ENCODE results near the gene DBN1. TPM values are rescaled to one million over a fixed set of nuclear protein-coding genes. Genes with fewer than 3 reads are reported as not detected.

DBN1 gene
- total RNA-seq, 1 donor from 2014 or later, result 41.1 TPM

DNA sequence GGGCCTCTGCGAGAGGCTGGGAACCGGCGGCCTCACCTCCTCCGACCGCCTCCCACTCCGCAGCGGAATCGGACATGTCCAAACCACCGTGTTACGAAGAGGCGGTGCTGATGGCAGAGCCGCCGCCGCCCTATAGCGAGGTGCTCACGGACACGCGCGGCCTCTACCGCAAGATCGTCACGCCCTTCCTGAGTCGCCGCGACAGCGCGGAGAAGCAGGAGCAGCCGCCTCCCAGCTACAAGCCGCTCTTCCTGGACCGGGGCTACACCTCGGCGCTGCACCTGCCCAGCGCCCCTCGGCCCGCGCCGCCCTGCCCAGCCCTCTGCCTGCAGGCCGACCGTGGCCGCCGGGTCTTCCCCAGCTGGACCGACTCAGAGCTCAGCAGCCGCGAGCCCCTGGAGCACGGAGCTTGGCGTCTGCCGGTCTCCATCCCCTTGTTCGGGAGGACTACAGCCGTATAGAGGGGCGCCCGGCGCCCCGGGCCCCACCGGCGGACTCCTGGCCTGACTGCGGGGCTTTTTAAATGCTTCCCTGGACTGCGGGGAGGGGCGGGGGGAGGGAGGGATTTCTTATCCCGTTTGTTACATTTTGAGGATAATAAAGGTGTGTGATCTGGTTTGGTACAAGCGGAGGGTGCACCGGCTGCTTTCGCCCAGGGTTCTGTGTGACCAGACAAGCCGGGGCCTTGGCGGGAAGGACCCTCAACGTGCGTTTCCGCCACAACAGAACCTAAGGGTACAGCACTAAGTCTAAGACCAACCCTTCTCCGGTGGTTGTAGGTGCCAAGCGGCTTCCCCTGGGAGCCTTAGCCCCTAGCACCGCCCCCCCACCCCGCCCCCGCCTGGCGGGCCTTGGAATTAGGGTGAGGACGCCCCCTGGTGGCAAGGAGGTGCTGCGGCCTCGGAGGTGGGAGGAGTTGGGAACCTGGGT lies 17.5 kb downstream of the DBN1 start:
- DNase-seq, result peak; percentile 81

GRCh38 chr5:177455036-177455660 lies 18.3 kb downstream of the DBN1 start:
- DNase-seq, result peak; percentile 36

DNA sequence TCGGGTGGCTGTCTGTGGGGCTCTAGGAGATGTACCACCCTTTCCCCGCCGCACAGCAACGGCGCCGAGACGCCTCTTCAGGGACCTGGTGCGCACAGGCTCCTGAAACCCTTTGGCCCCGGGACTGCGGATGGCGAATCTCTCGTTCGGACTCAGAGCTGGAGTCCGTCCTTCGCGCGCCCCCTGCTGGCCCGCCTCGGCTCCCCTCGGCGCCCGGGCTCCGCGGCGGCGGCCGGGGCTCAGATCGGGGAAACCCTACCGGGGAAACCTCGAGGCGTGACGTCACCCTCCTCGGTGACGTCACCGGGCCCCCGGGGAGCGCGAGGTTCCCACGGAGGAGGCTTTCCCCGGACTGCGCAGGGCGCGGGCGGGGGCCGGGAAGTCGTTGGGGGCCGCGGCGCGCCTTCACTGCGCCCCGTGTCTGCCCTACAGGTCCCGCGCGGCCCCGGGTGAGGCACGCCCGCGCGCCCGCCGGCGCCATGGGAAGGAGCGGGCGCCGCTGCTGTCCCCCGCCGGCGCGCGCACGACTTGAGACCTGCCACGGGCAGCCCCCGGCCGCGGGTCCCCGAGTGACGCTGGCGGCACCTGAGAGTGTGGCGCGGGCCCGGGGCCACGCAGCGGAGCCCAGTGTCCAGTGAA lies 18.9 kb downstream of the DBN1 start:
- DNase-seq, result peak; percentile 72

DNA sequence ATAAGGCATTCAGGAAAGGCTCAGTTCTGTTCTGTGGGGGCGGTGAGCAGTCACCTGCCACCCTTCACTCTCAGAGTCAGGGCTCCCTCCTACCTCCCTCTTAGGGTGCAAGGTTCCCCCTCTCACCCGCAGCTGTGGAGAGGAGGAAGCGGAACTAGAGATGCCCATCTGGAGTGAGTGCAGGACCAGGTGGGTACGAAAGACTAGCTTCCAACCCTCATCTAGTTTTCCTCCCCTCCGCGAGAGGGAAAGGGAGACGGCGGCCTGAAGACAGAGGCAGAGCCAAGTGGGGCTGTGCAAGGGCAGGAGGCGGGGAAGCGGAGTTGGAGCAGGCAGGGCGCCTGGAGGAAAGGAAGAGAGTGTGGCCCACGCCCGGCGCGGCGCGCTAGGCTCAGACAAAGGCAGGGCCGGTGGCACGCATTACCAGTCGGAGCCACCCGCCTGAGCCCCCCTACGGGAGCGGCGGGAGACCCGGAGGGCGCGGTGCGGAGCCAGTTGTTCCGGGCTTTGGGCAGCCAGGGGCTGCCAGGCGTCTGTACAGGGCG lies 19.5 kb downstream of the DBN1 start:
- DNase-seq, result peak; percentile 42

- no peak for DNase-seq
Observed at GRCh38 chr5:177452688-177453638, 20.5 kb downstream of the DBN1 start.

DNA sequence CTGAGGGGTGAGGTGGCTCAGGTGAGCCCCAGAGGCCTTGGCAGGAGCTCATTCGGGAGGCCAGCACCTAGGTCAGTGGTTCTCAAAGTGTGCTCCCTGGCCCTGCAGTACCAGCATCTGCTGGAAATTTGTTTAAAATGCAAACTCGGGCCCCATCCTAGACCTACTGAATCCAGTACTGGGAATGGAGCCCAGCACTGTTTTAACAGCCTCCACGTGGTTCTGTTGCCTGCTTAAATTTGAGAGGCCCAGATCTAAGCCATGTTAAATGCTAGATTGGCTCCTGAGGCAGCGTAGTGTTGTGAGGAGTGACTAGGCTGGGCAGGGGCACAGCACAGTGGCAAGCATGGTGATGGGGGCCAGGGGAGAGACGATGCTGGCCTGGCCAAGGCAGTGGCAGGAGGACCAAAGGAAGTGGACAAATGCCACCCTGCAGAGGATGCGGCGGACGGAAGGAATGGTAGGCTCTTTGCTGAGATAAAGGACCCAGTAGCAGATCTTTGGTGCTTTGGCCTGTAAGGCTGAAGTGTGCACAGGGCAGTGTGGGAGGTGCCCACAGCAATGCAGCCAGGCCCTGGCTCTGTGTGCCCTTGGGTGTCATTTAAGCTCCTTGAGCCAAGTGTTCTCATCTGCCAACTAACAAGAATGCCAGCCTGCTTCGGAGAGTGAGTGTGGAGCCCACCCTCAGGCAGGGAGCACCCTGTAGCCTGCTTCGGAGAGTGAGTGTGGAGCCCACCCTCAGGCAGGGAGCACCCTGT lies 22.6 kb downstream of the DBN1 start:
- DNase-seq, result no peak

- no peak for DNase-seq
Observed at GRCh38 chr5:177449140-177450061, 24.0 kb downstream of the DBN1 start.

GRCh38 chr5:177448244-177448950 lies 25.0 kb downstream of the DBN1 start:
- DNase-seq, result no peak

DNA sequence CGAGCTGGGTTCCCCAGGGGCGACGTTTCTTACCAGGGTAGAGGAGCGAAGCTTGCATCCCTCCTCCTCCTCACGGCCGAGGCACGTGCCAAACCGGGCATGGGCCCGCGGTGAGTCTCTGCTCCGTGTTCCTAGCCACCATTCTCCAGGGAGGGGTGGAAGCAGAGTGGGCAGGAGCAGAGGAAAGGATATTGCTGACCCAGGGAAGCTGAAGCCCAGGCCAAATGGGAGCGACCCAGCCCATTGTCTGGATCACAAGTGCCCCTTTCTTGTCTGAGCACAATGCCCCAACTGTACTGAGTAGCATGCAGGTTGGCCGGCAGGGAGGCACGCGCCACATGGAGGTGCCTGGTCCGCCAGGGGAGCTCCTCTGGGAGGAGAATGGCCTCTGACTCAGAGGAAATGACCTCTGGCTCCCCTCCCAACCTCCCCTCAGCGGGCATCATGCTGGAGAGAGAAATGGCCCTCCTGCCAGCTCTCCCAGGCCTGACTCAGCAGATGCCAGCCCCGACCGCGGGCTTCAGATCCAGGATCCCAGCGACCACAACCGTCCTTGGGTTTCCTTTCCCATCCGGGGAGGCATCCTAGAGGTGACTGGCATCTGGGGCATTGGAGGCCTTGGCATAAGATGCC lies 25.7 kb downstream of the DBN1 start:
- DNase-seq, result no peak

- peak; percentile 35 for DNase-seq
Observed at GRCh38 chr5:177447066-177447610, 26.3 kb downstream of the DBN1 start.

- DNase-seq, result peak; percentile 39
Observed at GRCh38 chr5:177446200-177447065, 27.0 kb downstream of the DBN1 start, which contains the start of gene PRR7. TSS of gene PRR7 (plus strand) at chr5:177446814. CDS start at chr5:177455068, 8,254 bp downstream.

- no peak for DNase-seq
Observed at GRCh38 chr5:177445917-177446199, 27.6 kb downstream of the DBN1 start.

GRCh38 chr5:177445052-177445916 lies 28.1 kb downstream of the DBN1 start:
- no peak for DNase-seq

GRCh38 chr5:177444106-177445051 lies 29.1 kb downstream of the DBN1 start:
- DNase-seq, result no peak
